ENCODE measurements around the gene PTPRU. TPM values are rescaled to one million over a fixed set of nuclear protein-coding genes. Genes with fewer than 3 reads are reported as not detected.

The PTPRU gene
- total RNA-seq, 1 experiment from 2014 or later, result 45.5 TPM

GRCh38 chr1:29243023-29243870, 6.9 kb downstream of the PTPRU start:
- H2BK20ac ChIP-seq (ENCODE audit: low read depth, low read length, poor library complexity, severe bottlenecking), result no peak overlapping the region
- H2BK120ac ChIP-seq (ENCODE audit: low read depth, low read length, poor library complexity, severe bottlenecking), result no peak overlapping the region
- H4K5ac ChIP-seq (ENCODE audit: insufficient read length, low read depth, low read length), result no peak overlapping the region
- no peak overlapping the region for H3K23ac ChIP-seq (ENCODE audit: insufficient read length, low read depth, low read length)
- H4K8ac ChIP-seq (replicated peaks; ENCODE audit: insufficient read length, low read depth, low read length), result no peak overlapping the region
- H2BK15ac ChIP-seq (ENCODE audit: low read depth, low read length), result no peak overlapping the region
- no peak for DNase-seq
- no peaks in the 10 kb centered on the region for H3K36me3 Mint-ChIP-seq (ENCODE audit: insufficient read depth in 1 of 3, low read depth in 3 of 3)
- peaks cover 17% of the 10 kb centered on the region for H3K27me3 Mint-ChIP-seq (ENCODE audit: low read depth)
- H3K56ac ChIP-seq (ENCODE audit: insufficient read length, low read depth, low read length), result no peak overlapping the region
- peaks cover 38 to 46% of the 10 kb centered on the region in 2 experiments for H3K4me1 Mint-ChIP-seq
- no peaks in the 10 kb centered on the region for H3K23me2 ChIP-seq (ENCODE audit: insufficient read length, low read depth, low read length, poor library complexity, severe bottlenecking)
- H3K9me3 Mint-ChIP-seq, result no peaks in the 10 kb centered on the region
- TF ChIP-seq CTCF (conservative IDR thresholded peaks at IDR 0.05), result no peak
- H3K4me1 ChIP-seq (ENCODE audit: insufficient read depth, low read length), result peaks cover 11% of the 10 kb centered on the region; the same call in 1 of the 2 replicates
- no peaks in the 10 kb centered on the region for H3K79me1 ChIP-seq (ENCODE audit: insufficient read depth, low read depth, low read length, poor library complexity, severe bottlenecking)
- no CpG with 5 or more reads among the region's 16 CpGs for WGBS (ENCODE audit: extremely low coverage, insufficient read length, low lambda C conversion rate)
- H3K4me3 Mint-ChIP-seq, result no peak overlapping the region
- H3K27me3 ChIP-seq (ENCODE audit: insufficient read depth, low read length), result peaks cover 3% of the 10 kb centered on the region; the same call in 1 of the 2 replicates
- no peak overlapping the region for H3K4ac ChIP-seq (ENCODE audit: low read depth, low read length)
- no peak overlapping the region for H2AFZ ChIP-seq (ENCODE audit: low read length)
- no peak overlapping the region for H2AK5ac ChIP-seq (ENCODE audit: insufficient read length, low read length)
- no peak overlapping the region for H4K91ac ChIP-seq (ENCODE audit: insufficient read length, low read depth, low read length)
- no peak overlapping the region for H3K9ac ChIP-seq (ENCODE audit: extremely low read depth, insufficient read length, low read length)
- no peak overlapping the region for H3K27ac ChIP-seq (ENCODE audit: insufficient read length, low read depth, low read length)
- no peak overlapping the region for H3K14ac ChIP-seq (ENCODE audit: insufficient read depth, low read length)
- H3K9me3 ChIP-seq (ENCODE audit: control insufficient read depth, low read depth, low read length), result no peaks in the 10 kb centered on the region
- no peak overlapping the region for H2BK5ac ChIP-seq (ENCODE audit: insufficient read length, low read length)
- no peak overlapping the region for H3K18ac ChIP-seq (ENCODE audit: insufficient read length, low read depth, low read length)
- no peaks in the 10 kb centered on the region for H4K20me1 ChIP-seq (ENCODE audit: control insufficient read depth, insufficient read depth, insufficient read length)
- no peak overlapping the region for H3K4me2 ChIP-seq (ENCODE audit: insufficient read depth, insufficient read length, low read length)
- no peaks in the 10 kb centered on the region for H3K79me2 ChIP-seq (ENCODE audit: insufficient read depth, low read length)
- H3K27ac Mint-ChIP-seq, result no peak overlapping the region
- no peak overlapping the region for H2BK12ac ChIP-seq (ENCODE audit: insufficient read length, low read depth, low read length)
- H3T11ph ChIP-seq (ENCODE audit: low read length), result no peak overlapping the region

All from H9 (cell line).